IPS-18a (cell line): ENCODE measurements around the gene RNF20.
"Not testable (repeated sequence)": the region's sequence is repeated elsewhere in the genome, so short reads cannot be mapped to it uniquely, and the experiment has no call there.

Source experiments
- H3K27ac ChIP-seq: one replicate; pipeline ENCODE4 v1.5.1; 2013; ENCODE audit warnings: low read length
- H3K27me3 ChIP-seq: one replicate; pipeline ENCODE4 v1.6.1; 2013; ENCODE audit warnings: mild to moderate bottlenecking, low read length; ENCODE audit not compliant: control insufficient read depth, insufficient read depth
- H3K36me3 ChIP-seq: one replicate; pipeline ENCODE4 v1.6.1; 2013; ENCODE audit warnings: low read depth, low read length; ENCODE audit not compliant: control insufficient read depth
- H3K4me1 ChIP-seq: one replicate; pipeline ENCODE4 v1.6.1; 2013; ENCODE audit warnings: low read depth, low read length; ENCODE audit not compliant: control insufficient read depth
- H3K4me3 ChIP-seq: one replicate; pipeline ENCODE4 v1.5.1; 2013; ENCODE audit warnings: low read length
- H3K9ac ChIP-seq: one replicate; pipeline ENCODE4 v1.6.1; 2013; ENCODE audit warnings: mild to moderate bottlenecking, low read length, moderate library complexity
- H3K9me3 ChIP-seq: one replicate; pipeline ENCODE4 v1.6.1; 2013; ENCODE audit warnings: low read depth, low read length; ENCODE audit not compliant: control insufficient read depth

Gene RNF20

DNA sequence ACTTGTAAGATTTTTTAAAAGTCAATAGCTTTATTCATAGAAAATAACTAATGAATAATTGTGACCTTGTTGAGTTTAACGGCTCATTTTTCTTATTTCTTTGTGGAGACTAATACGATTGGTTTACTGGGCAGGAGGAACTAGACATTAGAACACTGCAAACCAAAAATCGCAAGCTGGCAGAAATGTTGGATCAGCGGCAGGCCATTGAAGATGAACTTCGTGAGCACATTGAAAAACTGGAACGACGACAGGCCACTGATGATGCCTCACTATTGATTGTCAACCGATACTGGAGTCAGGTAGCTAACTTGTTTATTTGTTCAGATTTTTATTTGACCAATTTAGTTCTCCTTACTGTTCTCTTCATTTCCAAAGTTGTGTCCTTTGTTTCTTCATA lies 6.4 kb downstream of the RNF20 start:
- no peaks in the 10 kb centered on the region for H3K27me3 ChIP-seq
- H3K9ac ChIP-seq, result no peak overlapping the region
- no peaks in the 10 kb centered on the region for H3K4me1 ChIP-seq
- peaks cover 61% of the 10 kb centered on the region for H3K36me3 ChIP-seq
- no peak overlapping the region for H3K27ac ChIP-seq
- no peaks in the 10 kb centered on the region for H3K9me3 ChIP-seq
- no peak overlapping the region for H3K4me3 ChIP-seq

DNA sequence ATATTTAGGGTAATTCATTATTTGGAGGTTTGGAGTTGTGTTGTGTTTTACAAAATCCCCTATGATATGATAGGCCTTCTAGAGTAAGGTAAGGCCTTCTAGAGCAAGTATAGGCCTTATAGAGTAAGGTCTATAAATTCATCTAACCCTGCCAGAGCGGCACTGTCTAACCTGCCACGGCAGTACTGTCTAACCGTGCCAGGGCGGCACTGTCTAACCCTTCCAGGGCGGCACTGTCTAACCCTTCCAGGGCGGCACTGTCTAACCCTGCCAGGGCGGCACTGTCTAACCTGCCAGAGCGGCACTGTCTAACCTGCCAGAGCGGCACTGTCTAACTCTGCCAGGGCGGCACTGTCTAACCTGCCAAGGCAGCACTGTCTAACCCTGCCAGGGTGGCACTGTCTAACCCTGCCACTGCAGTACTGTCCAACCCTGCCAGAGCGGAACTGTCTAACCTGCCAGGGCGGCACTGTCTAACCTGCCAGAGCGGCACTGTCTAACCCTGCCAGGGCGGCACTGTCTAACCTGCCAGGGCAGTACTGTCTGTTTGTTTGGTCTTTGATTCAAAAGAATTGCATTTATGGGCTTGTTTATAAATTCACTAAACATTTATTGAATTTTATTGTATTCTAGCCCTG lies 9.6 kb downstream of the RNF20 start:
- H3K27ac ChIP-seq, result no peak overlapping the region
- no peaks in the 10 kb centered on the region for H3K9me3 ChIP-seq
- H3K4me3 ChIP-seq, result no peak overlapping the region
- H3K36me3 ChIP-seq, result peaks cover 66% of the 10 kb centered on the region
- H3K27me3 ChIP-seq, result no peaks in the 10 kb centered on the region
- no peak overlapping the region for H3K9ac ChIP-seq
- H3K4me1 ChIP-seq, result no peaks in the 10 kb centered on the region

DNA sequence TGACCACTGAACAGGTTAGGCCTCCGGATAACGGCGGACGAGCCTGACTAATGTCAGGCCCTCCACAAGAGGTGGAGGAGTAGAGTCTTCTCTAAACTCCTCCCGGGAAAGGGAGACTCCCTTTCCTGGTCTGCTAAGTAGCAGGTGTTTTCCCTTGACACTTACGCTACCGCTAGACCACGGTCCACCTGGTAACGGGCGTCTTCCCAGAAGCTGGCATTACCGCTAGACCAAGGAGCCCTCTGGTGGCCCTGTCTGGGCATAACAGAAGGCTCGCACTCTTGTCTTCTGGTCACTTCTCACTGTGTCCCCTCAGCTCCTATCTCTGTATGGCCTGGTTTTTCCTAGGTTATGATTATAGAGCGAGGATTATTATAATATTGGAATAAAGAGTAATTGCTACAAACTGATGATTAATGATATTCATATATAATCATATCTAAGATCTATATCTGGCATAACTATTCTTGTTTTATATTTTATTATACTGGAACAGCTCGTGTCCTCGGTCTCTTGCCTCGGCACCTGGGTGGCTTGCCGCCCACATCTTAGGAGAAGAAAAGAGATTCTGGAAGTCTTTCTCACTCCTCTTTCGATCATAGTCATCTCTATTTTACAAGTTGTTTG lies 15.9 kb downstream of the RNF20 start:
- not testable (repeated sequence) for H3K9ac ChIP-seq, H3K9me3 ChIP-seq, H3K27ac ChIP-seq, H3K4me1 ChIP-seq, H3K27me3 ChIP-seq, H3K4me3 ChIP-seq
- peaks cover 85% of the 10 kb centered on the region for H3K36me3 ChIP-seq

DNA sequence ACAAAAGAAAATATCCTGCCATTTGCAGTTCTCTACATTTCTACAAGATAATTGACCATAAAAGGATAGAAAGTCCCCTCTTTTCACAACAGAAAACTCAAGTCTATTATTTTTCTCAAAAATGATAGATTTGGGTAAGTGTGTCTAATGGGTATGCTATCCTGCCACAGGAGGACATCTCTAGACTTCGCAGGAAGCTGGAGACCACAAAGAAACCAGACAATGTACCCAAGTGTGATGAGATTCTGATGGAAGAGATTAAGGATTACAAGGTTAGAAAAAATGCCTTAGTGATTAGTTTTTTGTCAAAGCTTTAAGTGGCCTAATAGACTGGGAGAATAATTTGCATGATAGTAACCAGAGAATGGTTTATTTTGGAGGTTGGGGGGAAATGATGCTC lies 28.1 kb downstream of the RNF20 start:
- Histone ChIP-seq H3K9me3 (no peaks in the 10 kb centered on the region), H3K27me3 (no peaks in the 10 kb centered on the region), H3K4me3 (no peak overlapping the region), H3K9ac (no peak overlapping the region), H3K36me3 (peaks cover 50% of the 10 kb centered on the region), H3K27ac (no peak overlapping the region), H3K4me1 (no peaks in the 10 kb centered on the region)

DNA sequence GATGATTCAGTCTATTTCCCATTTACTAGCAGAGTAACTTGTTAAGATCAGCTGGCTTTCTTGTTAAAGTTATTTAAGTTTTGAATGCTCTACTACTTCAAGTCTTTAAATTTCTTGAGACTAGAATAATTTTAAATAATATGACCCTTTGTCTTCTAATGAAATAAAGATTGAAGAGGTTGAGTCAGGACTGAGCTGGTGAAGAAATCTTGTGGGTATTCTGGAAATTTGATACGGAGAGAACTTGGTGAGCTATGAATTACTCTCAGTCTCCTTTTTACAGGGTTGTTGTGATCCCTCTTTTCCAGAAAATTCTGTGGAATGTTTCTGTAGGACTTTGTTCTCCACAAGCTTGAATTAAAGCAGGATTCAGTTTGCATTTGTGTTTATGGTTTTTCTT lies 29.3 kb downstream of the RNF20 start:
- H3K36me3 ChIP-seq, result peaks cover 47% of the 10 kb centered on the region

DNA sequence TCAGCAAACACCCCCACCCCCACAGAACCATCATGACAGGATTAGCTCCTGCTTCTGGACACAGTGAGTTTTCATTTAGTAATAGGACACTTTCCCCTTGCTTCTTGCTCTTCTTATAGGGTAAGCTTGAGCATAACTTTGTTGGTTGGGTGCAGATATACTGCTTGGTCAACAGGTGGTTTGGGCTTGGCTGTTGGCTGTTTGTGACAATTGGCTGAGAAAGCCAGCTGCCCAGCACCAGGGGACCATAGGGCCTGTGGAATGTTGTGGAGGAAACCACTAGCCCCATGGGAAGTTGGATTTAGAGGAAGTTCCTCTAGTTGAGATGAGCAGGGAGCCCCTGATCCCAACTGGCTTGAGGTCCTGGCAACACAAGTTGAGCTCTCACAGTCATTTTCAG lies 30.6 kb downstream of the RNF20 start:
- Histone ChIP-seq H3K27me3 (no peaks in the 10 kb centered on the region), H3K9ac (no peak overlapping the region), H3K36me3 (peaks cover 48% of the 10 kb centered on the region), H3K27ac (no peak overlapping the region), H3K4me3 (no peak overlapping the region), H3K9me3 (no peaks in the 10 kb centered on the region), H3K4me1 (no peaks in the 10 kb centered on the region)

More for the DNA sequence above, 29.3 kb downstream of the RNF20 start:
- H3K9ac ChIP-seq, result no peak overlapping the region
- no peaks in the 10 kb centered on the region for H3K27me3 ChIP-seq
- no peaks in the 10 kb centered on the region for H3K4me1 ChIP-seq
- H3K27ac ChIP-seq, result no peak overlapping the region
- H3K4me3 ChIP-seq, result no peak overlapping the region
- H3K9me3 ChIP-seq, result no peaks in the 10 kb centered on the region

DNA sequence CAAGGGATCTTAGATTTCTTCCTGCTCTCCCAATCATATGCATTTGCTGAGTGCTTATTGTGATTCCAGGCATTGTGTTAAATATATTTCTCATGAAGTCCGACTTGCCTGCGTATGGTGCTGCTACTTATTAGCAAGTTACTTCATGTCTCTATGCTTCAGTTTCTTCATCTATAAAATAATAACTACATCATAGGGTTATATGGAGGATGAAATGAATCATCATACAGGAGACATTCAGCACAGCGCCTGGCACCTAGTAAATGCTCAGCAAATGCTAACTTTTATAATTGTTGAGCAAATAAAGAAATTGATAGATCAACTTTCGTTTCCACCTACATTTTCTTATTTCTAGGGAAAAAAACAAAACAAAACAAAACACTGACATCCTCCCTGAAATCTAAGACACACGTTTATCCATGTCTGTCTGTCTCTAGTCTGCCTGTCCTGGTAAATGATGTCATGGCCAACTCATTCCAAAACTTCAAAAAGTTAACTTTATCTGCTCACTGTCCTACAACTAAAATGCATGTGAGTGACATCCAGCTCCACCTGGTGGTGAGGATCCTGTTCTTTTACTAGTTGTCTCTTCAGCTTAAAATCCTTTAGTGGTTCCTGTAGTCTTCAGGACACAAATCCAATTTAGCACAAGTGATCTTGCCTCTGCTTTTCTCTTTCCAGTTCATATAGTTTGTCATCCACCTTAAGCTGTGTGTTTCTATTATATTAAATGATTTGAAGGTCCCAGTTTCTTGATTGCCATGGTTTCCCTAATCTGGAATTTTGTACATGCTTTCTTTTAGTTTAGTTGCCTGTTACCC lies 33.5 kb downstream of the RNF20 start:
- H3K27ac ChIP-seq, result no peak overlapping the region

DNA sequence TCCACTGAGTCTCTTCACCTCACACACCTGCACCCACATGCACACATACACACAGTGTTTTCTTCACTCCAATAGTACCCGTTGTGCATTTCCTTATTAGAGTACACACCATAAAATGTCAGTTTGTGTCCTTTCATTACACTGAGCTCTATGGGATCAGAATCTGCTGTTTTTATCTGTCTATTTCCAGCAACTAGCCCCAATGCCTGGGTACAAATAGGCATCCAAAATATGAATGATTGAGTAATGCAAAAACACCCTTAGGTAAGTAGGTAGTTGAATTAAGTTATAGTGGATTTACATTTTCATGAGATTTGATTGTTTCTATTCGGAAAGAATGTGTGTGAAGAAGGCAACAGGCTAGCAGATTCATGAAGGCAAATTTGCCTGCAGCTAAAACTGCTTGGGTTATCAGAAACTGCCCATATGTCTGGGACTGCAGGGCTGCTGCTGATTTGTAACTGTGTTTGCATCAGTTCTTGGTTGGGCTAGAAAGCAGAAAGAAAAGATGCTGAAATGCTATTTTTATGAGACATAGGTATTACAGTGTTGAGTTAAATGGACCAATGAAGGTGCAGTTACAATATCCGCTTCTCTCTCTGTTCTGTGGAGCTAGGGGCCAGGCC lies 34.2 kb downstream of the RNF20 start:
- H3K36me3 ChIP-seq, result peaks cover 26% of the 10 kb centered on the region

More for the DNA sequence above, 33.5 kb downstream of the RNF20 start:
- Histone ChIP-seq H3K9ac (no peak overlapping the region), H3K27me3 (no peaks in the 10 kb centered on the region), H3K36me3 (peaks cover 33% of the 10 kb centered on the region), H3K4me3 (no peak overlapping the region), H3K9me3 (no peaks in the 10 kb centered on the region), H3K4me1 (peaks cover 6% of the 10 kb centered on the region)

DNA sequence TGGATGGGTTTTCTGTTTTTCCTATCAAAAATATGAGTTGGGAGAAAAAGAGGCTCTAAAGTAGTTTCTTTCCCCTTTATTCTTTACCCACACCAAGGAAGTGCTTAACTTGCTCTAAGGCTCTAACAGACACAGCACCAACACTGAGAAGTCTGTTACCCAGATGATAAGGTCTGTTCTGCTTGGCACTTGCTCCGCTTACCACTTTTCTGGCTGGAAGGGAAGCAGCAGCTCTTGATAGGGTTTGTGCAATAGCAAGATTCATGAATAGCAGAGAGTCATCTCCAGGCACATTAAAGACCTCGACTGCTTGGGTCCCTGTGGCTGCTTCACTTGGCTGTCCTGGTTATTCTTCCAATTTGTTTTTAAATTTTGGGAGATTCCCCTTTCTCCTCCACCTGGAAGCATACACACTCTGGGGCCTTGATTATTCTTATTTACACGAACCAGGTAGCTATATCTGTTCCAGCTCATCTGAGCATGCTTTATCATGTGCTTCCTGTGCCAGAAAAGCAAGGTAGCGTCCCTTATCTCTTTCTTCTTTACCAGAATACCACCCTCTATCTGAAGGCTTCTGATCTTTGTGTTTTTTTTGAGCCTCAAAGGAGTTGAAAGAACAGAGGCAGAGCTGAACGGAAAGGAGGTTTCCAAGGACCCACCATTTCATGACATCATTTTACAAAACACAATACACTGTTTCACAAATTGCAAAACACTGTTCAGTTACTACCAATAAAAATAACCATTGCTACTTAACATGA lies 36.3 kb downstream of the RNF20 start:
- H3K4me3 ChIP-seq, result no peak overlapping the region
- peaks cover 13% of the 10 kb centered on the region for H3K4me1 ChIP-seq
- H3K9ac ChIP-seq, result no peak overlapping the region
- no peak overlapping the region for H3K27ac ChIP-seq
- H3K9me3 ChIP-seq, result no peaks in the 10 kb centered on the region
- H3K27me3 ChIP-seq, result no peaks in the 10 kb centered on the region
- H3K36me3 ChIP-seq, result peaks cover 18% of the 10 kb centered on the region

More for the DNA sequence above, 34.2 kb downstream of the RNF20 start:
- H3K4me1 ChIP-seq, result peaks cover 13% of the 10 kb centered on the region
- H3K4me3 ChIP-seq, result no peak overlapping the region
- H3K9me3 ChIP-seq, result no peaks in the 10 kb centered on the region
- H3K27ac ChIP-seq, result no peak overlapping the region
- no peak overlapping the region for H3K9ac ChIP-seq
- H3K27me3 ChIP-seq, result no peaks in the 10 kb centered on the region

DNA sequence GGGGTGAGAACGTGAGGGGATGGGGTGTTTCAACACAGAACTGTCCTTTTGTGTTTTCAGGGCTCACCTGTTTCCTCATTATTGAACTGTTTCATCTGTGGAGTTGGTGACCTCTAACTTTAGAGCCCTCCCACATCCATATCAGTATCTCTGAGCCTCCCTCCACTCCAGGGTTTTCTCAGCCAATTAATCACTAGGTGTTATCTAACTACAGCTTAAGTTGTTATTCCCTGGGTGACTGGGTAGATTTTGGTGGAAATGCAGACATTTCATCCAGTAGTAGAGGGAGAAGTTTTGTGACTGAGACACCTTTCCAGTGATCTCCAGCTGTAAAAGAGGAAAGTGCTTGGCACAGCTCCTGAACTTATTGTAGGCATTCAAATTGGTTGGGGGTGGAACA lies 37.5 kb downstream of the RNF20 start:
- Histone ChIP-seq H3K4me3 (no peak overlapping the region), H3K9ac (no peak overlapping the region), H3K4me1 (peaks cover 13% of the 10 kb centered on the region), H3K27me3 (no peaks in the 10 kb centered on the region), H3K27ac (no peak overlapping the region), H3K9me3 (no peaks in the 10 kb centered on the region), H3K36me3 (peaks cover 8% of the 10 kb centered on the region)

DNA sequence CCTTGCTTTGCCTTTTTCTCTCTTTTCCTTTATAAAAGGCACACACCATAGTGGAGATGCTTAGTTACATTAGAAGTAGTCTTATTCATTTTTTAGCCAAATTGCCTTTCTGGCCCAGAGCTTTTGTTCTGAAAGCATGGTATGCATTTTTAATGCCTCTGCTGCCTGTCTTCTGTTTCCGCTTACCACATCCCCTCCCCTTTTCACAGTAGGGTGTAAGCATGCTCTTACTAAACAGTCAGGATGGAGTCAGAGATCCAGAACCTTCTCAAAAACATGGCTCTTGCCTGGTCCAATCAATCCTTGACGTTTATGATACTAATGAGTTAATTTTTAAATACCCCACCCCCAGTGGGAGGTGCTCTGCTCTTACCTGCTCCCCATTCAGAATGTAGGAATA lies 38.7 kb downstream of the RNF20 start:
- Histone ChIP-seq H3K36me3 (peaks cover 6% of the 10 kb centered on the region), H3K4me3 (no peak overlapping the region), H3K9me3 (no peaks in the 10 kb centered on the region), H3K9ac (no peak overlapping the region), H3K27me3 (no peaks in the 10 kb centered on the region), H3K27ac (no peak overlapping the region), H3K4me1 (peaks cover 13% of the 10 kb centered on the region)
